ENCODE results near the gene TTYH2.

TTYH2 gene

GRCh38 chr17:74245871-74246270 lies 32.5 kb downstream of the TTYH2 start:
- Histone ChIP-seq H3K36me3 (ENCODE audit: insufficient read depth, low read length) (no peaks in the 10 kb centered on the region), H2AFZ (ENCODE audit: low read length, unreplicated experiment) (no peak overlapping the region), H3K27ac (ENCODE audit: low read depth, low read length) (no peak overlapping the region), H3K4me3 (ENCODE audit: low read depth, low read length) (no peak overlapping the region), H3K4me1 (ENCODE audit: control insufficient read depth, insufficient read depth, low read length, unreplicated experiment) (peaks cover 5% of the 10 kb centered on the region), H3K79me2 (ENCODE audit: control insufficient read depth, insufficient read depth, low read length, unreplicated experiment) (no peaks in the 10 kb centered on the region), H3K27me3 (ENCODE audit: insufficient read depth, low read length) (peaks cover 6% of the 10 kb centered on the region; the same call in 1 of the 2 replicates)

GRCh38 chr17:74249590-74250270 lies 36.4 kb downstream of the TTYH2 start:
- Histone ChIP-seq H3K27ac (ENCODE audit: low read depth, low read length) (no peak overlapping the region), H3K4me3 (ENCODE audit: low read depth, low read length) (no peak overlapping the region), H2AFZ (ENCODE audit: low read length, unreplicated experiment) (no peak overlapping the region), H3K79me2 (ENCODE audit: control insufficient read depth, insufficient read depth, low read length, unreplicated experiment) (no peaks in the 10 kb centered on the region), H3K36me3 (ENCODE audit: insufficient read depth, low read length) (no peaks in the 10 kb centered on the region), H3K27me3 (ENCODE audit: insufficient read depth, low read length) (no peaks in the 10 kb centered on the region), H3K4me1 (ENCODE audit: control insufficient read depth, insufficient read depth, low read length, unreplicated experiment) (no peaks in the 10 kb centered on the region)

- Histone ChIP-seq H3K27ac (ENCODE audit: low read depth, low read length) (no peak overlapping the region), H3K79me2 (ENCODE audit: control insufficient read depth, insufficient read depth, low read length, unreplicated experiment) (no peaks in the 10 kb centered on the region), H3K27me3 (ENCODE audit: insufficient read depth, low read length) (no peaks in the 10 kb centered on the region), H3K4me3 (ENCODE audit: low read depth, low read length) (no peak overlapping the region), H3K36me3 (ENCODE audit: insufficient read depth, low read length) (no peaks in the 10 kb centered on the region), H2AFZ (ENCODE audit: low read length, unreplicated experiment) (no peak overlapping the region), H3K4me1 (ENCODE audit: control insufficient read depth, insufficient read depth, low read length, unreplicated experiment) (no peaks in the 10 kb centered on the region)
Measured at GRCh38 chr17:74250324-74250995, 37.1 kb downstream of the TTYH2 start.

GRCh38 chr17:74251051-74251450 lies 37.7 kb downstream of the TTYH2 start:
- Histone ChIP-seq H3K27ac (ENCODE audit: low read depth, low read length) (no peak overlapping the region), H3K4me3 (ENCODE audit: low read depth, low read length) (no peak overlapping the region), H2AFZ (ENCODE audit: low read length, unreplicated experiment) (no peak overlapping the region), H3K4me1 (ENCODE audit: control insufficient read depth, insufficient read depth, low read length, unreplicated experiment) (no peaks in the 10 kb centered on the region), H3K79me2 (ENCODE audit: control insufficient read depth, insufficient read depth, low read length, unreplicated experiment) (no peaks in the 10 kb centered on the region), H3K36me3 (ENCODE audit: insufficient read depth, low read length) (no peaks in the 10 kb centered on the region), H3K27me3 (ENCODE audit: insufficient read depth, low read length) (no peaks in the 10 kb centered on the region)

GRCh38 chr17:74251569-74251968 lies 38.2 kb downstream of the TTYH2 start:
- Histone ChIP-seq H3K27ac (ENCODE audit: low read depth, low read length) (no peak overlapping the region), H3K4me1 (ENCODE audit: control insufficient read depth, insufficient read depth, low read length, unreplicated experiment) (no peaks in the 10 kb centered on the region), H3K79me2 (ENCODE audit: control insufficient read depth, insufficient read depth, low read length, unreplicated experiment) (no peaks in the 10 kb centered on the region), H3K36me3 (ENCODE audit: insufficient read depth, low read length) (no peaks in the 10 kb centered on the region), H2AFZ (ENCODE audit: low read length, unreplicated experiment) (no peak overlapping the region), H3K27me3 (ENCODE audit: insufficient read depth, low read length) (no peaks in the 10 kb centered on the region), H3K4me3 (ENCODE audit: low read depth, low read length) (no peak overlapping the region)

- Histone ChIP-seq H3K4me1 (ENCODE audit: control insufficient read depth, insufficient read depth, low read length, unreplicated experiment) (no peaks in the 10 kb centered on the region), H3K27me3 (ENCODE audit: insufficient read depth, low read length) (no peaks in the 10 kb centered on the region), H3K36me3 (ENCODE audit: insufficient read depth, low read length) (no peaks in the 10 kb centered on the region), H3K27ac (ENCODE audit: low read depth, low read length) (no peak overlapping the region), H2AFZ (ENCODE audit: low read length, unreplicated experiment) (no peak overlapping the region), H3K79me2 (ENCODE audit: control insufficient read depth, insufficient read depth, low read length, unreplicated experiment) (no peaks in the 10 kb centered on the region), H3K4me3 (ENCODE audit: low read depth, low read length) (no peak overlapping the region)
Measured at GRCh38 chr17:74252211-74252610, 38.8 kb downstream of the TTYH2 start.

GRCh38 chr17:74253036-74253435 lies 39.7 kb downstream of the TTYH2 start:
- no peaks in the 10 kb centered on the region for H3K27me3 ChIP-seq (ENCODE audit: insufficient read depth, low read length)
- H3K27ac ChIP-seq (ENCODE audit: low read depth, low read length): no peak overlapping the region
- no peak overlapping the region for H2AFZ ChIP-seq (ENCODE audit: low read length, unreplicated experiment)
- no peak overlapping the region for H3K4me3 ChIP-seq (ENCODE audit: low read depth, low read length)
- H3K4me1 ChIP-seq (ENCODE audit: control insufficient read depth, insufficient read depth, low read length, unreplicated experiment): no peaks in the 10 kb centered on the region
- H3K36me3 ChIP-seq (ENCODE audit: insufficient read depth, low read length): no peaks in the 10 kb centered on the region
- H3K79me2 ChIP-seq (ENCODE audit: control insufficient read depth, insufficient read depth, low read length, unreplicated experiment): no peaks in the 10 kb centered on the region

GRCh38 chr17:74257311-74257710 lies 43.9 kb downstream of the TTYH2 start:
- Histone ChIP-seq H3K4me1 (ENCODE audit: control insufficient read depth, insufficient read depth, low read length, unreplicated experiment) (no peaks in the 10 kb centered on the region), H2AFZ (ENCODE audit: low read length, unreplicated experiment) (no peak overlapping the region), H3K79me2 (ENCODE audit: control insufficient read depth, insufficient read depth, low read length, unreplicated experiment) (no peaks in the 10 kb centered on the region), H3K36me3 (ENCODE audit: insufficient read depth, low read length) (no peaks in the 10 kb centered on the region), H3K27me3 (ENCODE audit: insufficient read depth, low read length) (peaks cover 7% of the 10 kb centered on the region; the same call in 1 of the 2 replicates), H3K27ac (ENCODE audit: low read depth, low read length) (no peak overlapping the region), H3K4me3 (ENCODE audit: low read depth, low read length) (no peak overlapping the region)

GRCh38 chr17:74259667-74260524 lies 46.5 kb downstream of the TTYH2 start:
- no peaks in the 10 kb centered on the region for H3K79me2 ChIP-seq (ENCODE audit: control insufficient read depth, insufficient read depth, low read length, unreplicated experiment)
- H2AFZ ChIP-seq (ENCODE audit: low read length, unreplicated experiment): no peak overlapping the region
- H3K36me3 ChIP-seq (ENCODE audit: insufficient read depth, low read length): no peaks in the 10 kb centered on the region
- peaks cover 7% of the 10 kb centered on the region; the same call in 1 of the 2 replicates for H3K27me3 ChIP-seq (ENCODE audit: insufficient read depth, low read length)
- H3K4me1 ChIP-seq (ENCODE audit: control insufficient read depth, insufficient read depth, low read length, unreplicated experiment): no peaks in the 10 kb centered on the region
- H3K27ac ChIP-seq (ENCODE audit: low read depth, low read length): no peak overlapping the region
- no peak overlapping the region for H3K4me3 ChIP-seq (ENCODE audit: low read depth, low read length)

GRCh38 chr17:74260525-74260850 lies 47.1 kb downstream of the TTYH2 start:
- Histone ChIP-seq H2AFZ (ENCODE audit: low read length, unreplicated experiment) (no peak overlapping the region), H3K4me3 (ENCODE audit: low read depth, low read length) (no peak overlapping the region)

More at GRCh38 chr17:74260525-74260850, 47.1 kb downstream of the TTYH2 start:
- Histone ChIP-seq H3K79me2 (ENCODE audit: control insufficient read depth, insufficient read depth, low read length, unreplicated experiment) (no peaks in the 10 kb centered on the region), H3K27ac (ENCODE audit: low read depth, low read length) (no peak overlapping the region), H3K4me1 (ENCODE audit: control insufficient read depth, insufficient read depth, low read length, unreplicated experiment) (no peaks in the 10 kb centered on the region), H3K27me3 (ENCODE audit: insufficient read depth, low read length) (peaks cover 7% of the 10 kb centered on the region; the same call in 1 of the 2 replicates), H3K36me3 (ENCODE audit: insufficient read depth, low read length) (no peaks in the 10 kb centered on the region)
